ENCODE data around the gene HSPBP1. TPM values are rescaled to one million over a fixed set of nuclear protein-coding genes. Genes with fewer than 3 reads are reported as not detected.
A peak's percentile ranks its signal among the peaks of the same experiment; 100 is the strongest.

Gene HSPBP1
- total RNA-seq, 1 experiment from 2014 or later, result 65.2 TPM

- CTCF ChIA-PET, result interaction anchor here (0.6 kb wide), 1 partner anchor 339 kb away, joined by 3 read pairs; the partner anchor contains the start of gene ZNF784
- ATAC-seq (no peak), DNase-seq (ENCODE audit: low spot score) (no peak)
- TF ChIP-seq ZBTB21 (CRISPR knock-in tag; IDR thresholded peaks at IDR 0.05; ENCODE audit: borderline replicate concordance) (no peak), USF1 (CRISPR knock-in tag; IDR thresholded peaks at IDR 0.05) (no peak), GRHL2 (CRISPR knock-in tag; IDR thresholded peaks at IDR 0.05; ENCODE audit: insufficient replicate concordance, severe bottlenecking) (no peak), RELA (CRISPR knock-in tag; IDR thresholded peaks at IDR 0.05; ENCODE audit: borderline replicate concordance) (no peak), MAX (CRISPR knock-in tag; IDR thresholded peaks at IDR 0.05) (no peak), NFYB (CRISPR knock-in tag; conservative IDR thresholded peaks at IDR 0.05; ENCODE audit: low read depth) (no peak)
- TF ChIP-seq, protein P1, sequence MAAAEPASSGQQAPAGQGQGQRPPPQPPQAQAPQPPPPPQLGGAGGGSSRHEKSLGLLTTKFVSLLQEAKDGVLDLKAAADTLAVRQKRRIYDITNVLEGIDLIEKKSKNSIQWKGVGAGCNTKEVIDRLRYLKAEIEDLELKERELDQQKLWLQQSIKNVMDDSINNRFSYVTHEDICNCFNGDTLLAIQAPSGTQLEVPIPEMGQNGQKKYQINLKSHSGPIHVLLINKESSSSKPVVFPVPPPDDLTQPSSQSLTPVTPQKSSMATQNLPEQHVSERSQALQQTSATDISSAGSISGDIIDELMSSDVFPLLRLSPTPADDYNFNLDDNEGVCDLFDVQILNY (CRISPR knock-in tag; IDR thresholded peaks at IDR 0.05), result no peak
- POLR2A ChIA-PET, result interaction anchor here (1.1 kb wide), 1 partner anchor 26 kb away, joined by 3 read pairs; the partner anchor contains the start of gene PPP6R1
- H3K27me3 Mint-ChIP-seq (ENCODE audit: low read depth), result no peaks in the 10 kb centered on the region
- H3K27ac Mint-ChIP-seq, result peak overlapping the region; percentile 78
- H3K4me3 Mint-ChIP-seq, result peak overlapping the region; percentile 69
- peaks cover 14% of the 10 kb centered on the region for H3K36me3 Mint-ChIP-seq
- H3K4me1 Mint-ChIP-seq, result peaks cover 20% of the 10 kb centered on the region
- no peaks in the 10 kb centered on the region for H3K9me3 Mint-ChIP-seq
These were observed 5.5 kb upstream of the HSPBP1 start for GRCh38 chr19:55285229-55285890.

GRCh38 chr19:55284405-55285058, 4.6 kb upstream of the HSPBP1 start:
- H3K9me3 Mint-ChIP-seq, result no peaks in the 10 kb centered on the region
- DNase-seq (ENCODE audit: low spot score), result peak; percentile 34
- no peak overlapping the region for H3K27ac Mint-ChIP-seq
- CTCF ChIA-PET, result interaction anchor here (1.0 kb wide), 1 partner anchor 17 kb away, joined by 5 read pairs; no protein-coding TSS in a partner anchor
- H3K27me3 Mint-ChIP-seq (ENCODE audit: low read depth), result no peaks in the 10 kb centered on the region
- no peak for TF ChIP-seq GRHL2 (CRISPR knock-in tag; IDR thresholded peaks at IDR 0.05; ENCODE audit: insufficient replicate concordance, severe bottlenecking)
- no peak for TF ChIP-seq KAT7 (CRISPR knock-in tag; IDR thresholded peaks at IDR 0.05; ENCODE audit: borderline replicate concordance)
- TF ChIP-seq, protein P2, sequence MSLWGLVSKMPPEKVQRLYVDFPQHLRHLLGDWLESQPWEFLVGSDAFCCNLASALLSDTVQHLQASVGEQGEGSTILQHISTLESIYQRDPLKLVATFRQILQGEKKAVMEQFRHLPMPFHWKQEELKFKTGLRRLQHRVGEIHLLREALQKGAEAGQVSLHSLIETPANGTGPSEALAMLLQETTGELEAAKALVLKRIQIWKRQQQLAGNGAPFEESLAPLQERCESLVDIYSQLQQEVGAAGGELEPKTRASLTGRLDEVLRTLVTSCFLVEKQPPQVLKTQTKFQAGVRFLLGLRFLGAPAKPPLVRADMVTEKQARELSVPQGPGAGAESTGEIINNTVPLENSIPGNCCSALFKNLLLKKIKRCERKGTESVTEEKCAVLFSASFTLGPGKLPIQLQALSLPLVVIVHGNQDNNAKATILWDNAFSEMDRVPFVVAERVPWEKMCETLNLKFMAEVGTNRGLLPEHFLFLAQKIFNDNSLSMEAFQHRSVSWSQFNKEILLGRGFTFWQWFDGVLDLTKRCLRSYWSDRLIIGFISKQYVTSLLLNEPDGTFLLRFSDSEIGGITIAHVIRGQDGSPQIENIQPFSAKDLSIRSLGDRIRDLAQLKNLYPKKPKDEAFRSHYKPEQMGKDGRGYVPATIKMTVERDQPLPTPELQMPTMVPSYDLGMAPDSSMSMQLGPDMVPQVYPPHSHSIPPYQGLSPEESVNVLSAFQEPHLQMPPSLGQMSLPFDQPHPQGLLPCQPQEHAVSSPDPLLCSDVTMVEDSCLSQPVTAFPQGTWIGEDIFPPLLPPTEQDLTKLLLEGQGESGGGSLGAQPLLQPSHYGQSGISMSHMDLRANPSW (CRISPR knock-in tag; conservative IDR thresholded peaks at IDR 0.05; ENCODE audit: low read depth), result no peak
- TF ChIP-seq ATF1 (CRISPR knock-in tag; IDR thresholded peaks at IDR 0.05), result no peak
- TF ChIP-seq, protein P3, sequence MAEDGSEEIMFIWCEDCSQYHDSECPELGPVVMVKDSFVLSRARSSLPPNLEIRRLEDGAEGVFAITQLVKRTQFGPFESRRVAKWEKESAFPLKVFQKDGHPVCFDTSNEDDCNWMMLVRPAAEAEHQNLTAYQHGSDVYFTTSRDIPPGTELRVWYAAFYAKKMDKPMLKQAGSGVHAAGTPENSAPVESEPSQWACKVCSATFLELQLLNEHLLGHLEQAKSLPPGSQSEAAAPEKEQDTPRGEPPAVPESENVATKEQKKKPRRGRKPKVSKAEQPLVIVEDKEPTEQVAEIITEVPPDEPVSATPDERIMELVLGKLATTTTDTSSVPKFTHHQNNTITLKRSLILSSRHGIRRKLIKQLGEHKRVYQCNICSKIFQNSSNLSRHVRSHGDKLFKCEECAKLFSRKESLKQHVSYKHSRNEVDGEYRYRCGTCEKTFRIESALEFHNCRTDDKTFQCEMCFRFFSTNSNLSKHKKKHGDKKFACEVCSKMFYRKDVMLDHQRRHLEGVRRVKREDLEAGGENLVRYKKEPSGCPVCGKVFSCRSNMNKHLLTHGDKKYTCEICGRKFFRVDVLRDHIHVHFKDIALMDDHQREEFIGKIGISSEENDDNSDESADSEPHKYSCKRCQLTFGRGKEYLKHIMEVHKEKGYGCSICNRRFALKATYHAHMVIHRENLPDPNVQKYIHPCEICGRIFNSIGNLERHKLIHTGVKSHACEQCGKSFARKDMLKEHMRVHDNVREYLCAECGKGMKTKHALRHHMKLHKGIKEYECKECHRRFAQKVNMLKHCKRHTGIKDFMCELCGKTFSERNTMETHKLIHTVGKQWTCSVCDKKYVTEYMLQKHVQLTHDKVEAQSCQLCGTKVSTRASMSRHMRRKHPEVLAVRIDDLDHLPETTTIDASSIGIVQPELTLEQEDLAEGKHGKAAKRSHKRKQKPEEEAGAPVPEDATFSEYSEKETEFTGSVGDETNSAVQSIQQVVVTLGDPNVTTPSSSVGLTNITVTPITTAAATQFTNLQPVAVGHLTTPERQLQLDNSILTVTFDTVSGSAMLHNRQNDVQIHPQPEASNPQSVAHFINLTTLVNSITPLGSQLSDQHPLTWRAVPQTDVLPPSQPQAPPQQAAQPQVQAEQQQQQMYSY (CRISPR knock-in tag; IDR thresholded peaks at IDR 0.05), result no peak
- H3K36me3 Mint-ChIP-seq, result peaks cover 6% of the 10 kb centered on the region
- peaks cover 20% of the 10 kb centered on the region for H3K4me1 Mint-ChIP-seq
- H3K4me3 Mint-ChIP-seq, result peak overlapping the region; percentile 69
- ATAC-seq, result no peak
- POLR2A ChIA-PET, result interaction anchor here (0.6 kb wide), 1 partner anchor 33 kb away, joined by 3 read pairs; no protein-coding TSS in a partner anchor
